HepG2 (cell line): ENCODE data around the gene TESK1. TPM values are rescaled to one million over a fixed set of nuclear protein-coding genes. Genes with fewer than 3 reads are reported as not detected.

Experiments
- ASH2L ChIP-seq: fragments of 300-600, 200-600 bp; sonication (generic); IDR thresholded peaks from 2 replicates; pipeline ENCODE4 v1.7.0; 2017; ENCODE audit warnings: low read depth, mild to moderate bottlenecking, moderate library complexity, mixed read lengths, low read length; ENCODE audit not compliant: insufficient read length
- BHLHE40 ChIP-seq: IDR thresholded peaks from 2 replicates; pipeline ENCODE4 v1.6.1; 2011; ENCODE audit warnings: low read length, improper control_type of control experiment
- CHD4 ChIP-seq: fragments of 200-600 bp; sonication (generic); IDR thresholded peaks from 2 replicates; pipeline ENCODE4 v1.7.0; 2017; ENCODE audit warnings: mild to moderate bottlenecking, low read length, borderline replicate concordance
- FOXO4 ChIP-seq: sonication (generic); formaldehyde crosslinking; conservative IDR thresholded peaks from 2 replicates; pipeline ENCODE4 v1.8.1; 2023; ENCODE audit warnings: missing genetic modification reagents
- GATAD2A ChIP-seq: IDR thresholded peaks from 2 replicates; pipeline ENCODE4 v1.6.1; 2016
- KDM1A ChIP-seq: IDR thresholded peaks from 2 replicates; pipeline ENCODE4 v1.6.1; 2016; ENCODE audit warnings: missing compliant biosample characterization
- MBD4 ChIP-seq: IDR thresholded peaks from 2 replicates; pipeline ENCODE4 v1.6.1; 2012; ENCODE audit warnings: low read length, inconsistent platforms, borderline replicate concordance
- UBTF ChIP-seq: sonication (generic); formaldehyde crosslinking; IDR thresholded peaks from 2 replicates; pipeline ENCODE4 v1.4.0; 2020; ENCODE audit warnings: mild to moderate bottlenecking, missing genetic modification reagents
- ZBTB4 ChIP-seq: sonication (generic); formaldehyde crosslinking; IDR thresholded peaks from 2 replicates; pipeline ENCODE4 v1.4.0; 2020; ENCODE audit warnings: missing genetic modification reagents, mild to moderate bottlenecking, borderline replicate concordance
- ZC3H4 ChIP-seq: sonication (generic); formaldehyde crosslinking; IDR thresholded peaks from 2 replicates; pipeline ENCODE4 v1.4.0; 2020; ENCODE audit warnings: missing genetic modification reagents, borderline replicate concordance
- ZNF12 ChIP-seq: sonication (generic); formaldehyde crosslinking; IDR thresholded peaks from 2 replicates; pipeline ENCODE4 v1.5.0; 2020; ENCODE audit warnings: missing genetic modification reagents
- ZNF224 ChIP-seq: sonication (generic); formaldehyde crosslinking; IDR thresholded peaks from 2 replicates; pipeline ENCODE4 v1.5.0; 2020; ENCODE audit warnings: mild to moderate bottlenecking, missing genetic modification reagents
- ZNF280D ChIP-seq: sonication (generic); formaldehyde crosslinking; IDR thresholded peaks from 2 replicates; pipeline ENCODE4 v1.5.1; 2020; ENCODE audit warnings: mild to moderate bottlenecking, missing genetic modification reagents
- ZNF503 ChIP-seq: sonication (generic); formaldehyde crosslinking; IDR thresholded peaks from 2 replicates; pipeline ENCODE4 v1.4.0; 2020; ENCODE audit warnings: missing genetic modification reagents
- ZNF619 ChIP-seq: sonication (generic); formaldehyde crosslinking; IDR thresholded peaks from 2 replicates; pipeline ENCODE4 v1.4.0; 2020; ENCODE audit warnings: mild to moderate bottlenecking, missing genetic modification reagents
- ZNF780A ChIP-seq: sonication (generic); formaldehyde crosslinking; IDR thresholded peaks from 2 replicates; pipeline ENCODE4 v1.8.0; 2022; ENCODE audit warnings: mild to moderate bottlenecking, missing genetic modification reagents, moderate library complexity
- polyA plus RNA-seq, 8 experiments: library from polyadenylated mRNA; depleted of rRNA in 3 of 8; stranded (reverse) in 7 of 8; unstranded in 1 of 8; fragments of >200 nt; fragmentation: Illumina TruSeq in 4 of 8; extraction: Trizol in 4 of 8; gene quantifications; 2 replicates each; pipeline versions ENCODE4 v1.2.1 to v1.2.3, GENCODE V29; 2011 to 2016; ENCODE audit warnings: low read depth in 4 of 8, missing spikeins in 1 of 8, mixed read lengths in 1 of 8; ENCODE audit not compliant: insufficient read depth in 1 of 8
- total RNA-seq, 5 experiments: library from RNA; depleted of rRNA; stranded (reverse); fragments of >200 nt; fragmentation: Illumina TruSeq; extraction: Trizol; gene quantifications; 2 replicates each; pipeline ENCODE4 v1.2.3, GENCODE V29; 2016; ENCODE audit warnings: low read depth in 1 of 5

The TESK1 gene
- total and polyA plus RNA-seq, 2 of the 13 experiments (the other 11 are each of a cell fraction or from before 2014, with no cell fraction given): 7.3 to 13.6 TPM

GRCh38 chr9:35656831-35657545, 51.9 kb downstream of the TESK1 start (continued):
- no peak for TF ChIP-seq ZC3H4 (CRISPR knock-in tag)
- 0 out of 2 replicates have a peak, but pooled peaks have one; percentile 5 for TF ChIP-seq ZNF12 (CRISPR knock-in tag)
- 0 out of 2 replicates have a peak, but pooled peaks have one; percentile 39 for TF ChIP-seq CHD4
- no peak for TF ChIP-seq ZNF619 (CRISPR knock-in tag)
- no peak for TF ChIP-seq GATAD2A (CRISPR knock-in tag)
- TF ChIP-seq ZNF280D (CRISPR knock-in tag): no peak
- TF ChIP-seq ZNF780A (CRISPR knock-in tag): peak; percentile 10; the same call in 1 of the 2 replicates
- no peak for TF ChIP-seq ZNF503 (CRISPR knock-in tag)
- peak; percentile 80 for TF ChIP-seq BHLHE40
- TF ChIP-seq ASH2L: peak; percentile 14
- TF ChIP-seq FOXO4 (CRISPR knock-in tag): 0 out of 2 replicates have a peak, but pooled peaks have one; percentile 82
- TF ChIP-seq ZBTB4: no peak
- no peak; the same call in 1 of the 2 replicates for TF ChIP-seq UBTF (CRISPR knock-in tag)
- TF ChIP-seq ZNF224 (CRISPR knock-in tag): 0 out of 2 replicates have a peak, but pooled peaks have one; percentile 31
- no peak for TF ChIP-seq KDM1A (CRISPR knock-in tag)
- TF ChIP-seq MBD4: no peak
